GM23338 (cell line): ENCODE measurements around the gene RNF152.

ENCODE experiments used
- CTCF ChIP-seq, 2 experiments: fragments of 200-600 bp in 1 of 2; sonication (generic) in 1 of 2; conservative IDR thresholded peaks; 2 replicates each; pipeline versions ENCODE4 v1.5.1 to v1.6.1; 2016 to 2017; ENCODE audit warnings: antibody characterized with exemption in 2 of 2, low read depth in 2 of 2, mild to moderate bottlenecking in 2 of 2, moderate library complexity in 1 of 2
- EZH2 ChIP-seq: fragments of 200-600 bp; sonication (generic); IDR thresholded peaks from one replicate; pipeline ENCODE4 v1.8.0; 2017; ENCODE audit warnings: antibody characterized with exemption, mild to moderate bottlenecking, low read depth; ENCODE audit not compliant: unreplicated experiment
- EZH2phosphoT487 ChIP-seq: fragments of 200-600 bp; sonication (generic); IDR thresholded peaks from one replicate; pipeline ENCODE4 v1.8.1; 2018; ENCODE audit warnings: antibody characterized with exemption; ENCODE audit not compliant: unreplicated experiment
- POLR2AphosphoS5 ChIP-seq: IDR thresholded peaks from 2 replicates; pipeline ENCODE4 v1.6.1; 2016; ENCODE audit warnings: antibody characterized with exemption, low read depth
- REST ChIP-seq: IDR thresholded peaks from one replicate; pipeline ENCODE4 v1.6.1; 2018; ENCODE audit warnings: antibody characterized with exemption; ENCODE audit not compliant: unreplicated experiment
- ZNF114 ChIP-seq: fragments of 250-450 bp; sonication (Bioruptor Pico); IDR thresholded peaks from 2 replicates; pipeline ENCODE4 v1.5.0; 2020; ENCODE audit warnings: mild to moderate bottlenecking, moderate library complexity
- TF ChIP-seq, protein P1 (sequence below): IDR thresholded peaks from 2 replicates; pipeline ENCODE4 v1.6.1; 2016; ENCODE audit warnings: antibody characterized with exemption

- TF ChIP-seq POLR2AphosphoS5 (no peak), CTCF (conservative IDR thresholded peaks at IDR 0.05; ENCODE audit: low read depth in 2 of 2) (no peak), EZH2 (no peak), EZH2phosphoT487 (no peak), REST (no peak), ZNF114 (CRISPR knock-in tag) (no peak)
- TF ChIP-seq, protein P1, sequence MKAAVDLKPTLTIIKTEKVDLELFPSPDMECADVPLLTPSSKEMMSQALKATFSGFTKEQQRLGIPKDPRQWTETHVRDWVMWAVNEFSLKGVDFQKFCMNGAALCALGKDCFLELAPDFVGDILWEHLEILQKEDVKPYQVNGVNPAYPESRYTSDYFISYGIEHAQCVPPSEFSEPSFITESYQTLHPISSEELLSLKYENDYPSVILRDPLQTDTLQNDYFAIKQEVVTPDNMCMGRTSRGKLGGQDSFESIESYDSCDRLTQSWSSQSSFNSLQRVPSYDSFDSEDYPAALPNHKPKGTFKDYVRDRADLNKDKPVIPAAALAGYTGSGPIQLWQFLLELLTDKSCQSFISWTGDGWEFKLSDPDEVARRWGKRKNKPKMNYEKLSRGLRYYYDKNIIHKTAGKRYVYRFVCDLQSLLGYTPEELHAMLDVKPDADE: no peak
Measured at GRCh38 chr18:61850756-61851155, 42.1 kb downstream of the RNF152 start.
